GM21526 (cell line): ENCODE data around the gene TOPBP1.
"Not testable (repeated sequence)": the region's sequence is repeated elsewhere in the genome, so short reads cannot be mapped to it uniquely, and the experiment has no call there.

Experiments used
- ATAC-seq: cut with Tn5 transposase; IDR thresholded peaks from one replicate; pipeline ENCODE4 v1.9.1; 2021; ENCODE audit warnings: moderate library complexity; ENCODE audit not compliant: unreplicated experiment, low FRiP score

TOPBP1 gene

DNA sequence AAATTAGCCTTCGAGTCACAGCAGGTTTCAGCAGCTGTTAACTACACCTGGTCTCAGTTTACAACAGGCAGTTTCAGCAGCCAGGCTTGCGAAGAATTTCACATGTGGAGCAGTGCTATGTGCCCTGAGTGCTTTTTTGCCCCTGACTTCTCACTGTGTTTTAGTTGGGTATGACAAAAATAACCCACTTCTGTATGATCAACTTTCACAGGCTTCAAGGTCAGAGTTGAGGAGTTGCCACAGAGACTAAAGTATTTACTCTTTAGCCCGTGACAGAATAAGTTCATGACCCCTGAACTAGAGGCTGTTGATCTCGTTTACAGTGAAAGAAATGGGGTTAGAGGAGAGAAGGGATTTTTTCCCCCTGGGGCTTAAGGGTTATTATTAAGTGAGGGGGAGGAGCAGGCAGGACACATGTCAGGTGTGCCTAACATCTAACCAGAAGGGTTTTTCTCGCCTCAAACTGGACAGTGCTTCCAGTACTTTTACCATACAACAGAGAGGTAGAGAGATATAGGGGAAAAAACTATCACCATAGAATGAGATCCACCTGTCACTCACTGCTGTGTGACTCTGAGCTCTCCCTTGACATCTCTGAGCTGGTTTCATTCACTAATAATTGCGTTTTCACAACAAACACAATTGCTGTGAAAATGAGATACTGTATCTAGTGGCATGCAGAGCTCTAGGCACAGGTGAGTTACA is 14.0 kb upstream of the TOPBP1 start:
- ATAC-seq, result no peak

DNA sequence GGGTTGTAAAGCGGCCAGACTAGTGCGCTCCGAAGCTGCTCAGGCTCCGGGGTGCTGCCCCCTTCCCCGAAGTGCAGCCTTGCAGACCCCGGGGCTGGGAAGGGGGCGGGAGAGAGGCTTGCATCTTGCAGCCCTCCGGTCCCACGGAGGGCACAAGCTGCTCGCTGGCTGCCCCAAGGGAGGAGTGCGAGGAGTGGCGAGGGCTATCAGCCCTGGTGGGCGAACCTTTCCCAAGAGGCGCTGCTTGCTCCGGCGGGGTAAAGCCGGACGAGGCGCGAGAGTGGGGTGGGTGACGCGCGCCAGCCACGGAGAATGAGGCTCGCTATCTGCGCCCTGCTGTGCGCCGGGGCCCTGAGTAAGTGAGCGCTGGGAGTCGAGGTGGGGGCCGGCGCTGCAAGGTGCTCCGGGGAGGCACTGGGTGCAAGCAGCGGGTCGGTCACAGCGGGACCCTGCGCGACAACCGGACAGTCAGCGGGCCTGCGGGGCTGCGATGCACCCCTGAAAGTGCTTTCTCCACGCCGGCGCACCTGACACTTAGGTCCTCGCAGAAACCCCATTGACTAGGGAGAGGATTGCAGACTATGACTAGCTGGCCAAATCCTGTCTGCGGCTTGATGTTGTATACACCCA is 12.7 kb upstream of the TOPBP1 start:
- ATAC-seq, result no peak

- ATAC-seq, result no peak
Measured at GRCh38 chr3:133673746-133674145, 12.0 kb upstream of the TOPBP1 start.

DNA sequence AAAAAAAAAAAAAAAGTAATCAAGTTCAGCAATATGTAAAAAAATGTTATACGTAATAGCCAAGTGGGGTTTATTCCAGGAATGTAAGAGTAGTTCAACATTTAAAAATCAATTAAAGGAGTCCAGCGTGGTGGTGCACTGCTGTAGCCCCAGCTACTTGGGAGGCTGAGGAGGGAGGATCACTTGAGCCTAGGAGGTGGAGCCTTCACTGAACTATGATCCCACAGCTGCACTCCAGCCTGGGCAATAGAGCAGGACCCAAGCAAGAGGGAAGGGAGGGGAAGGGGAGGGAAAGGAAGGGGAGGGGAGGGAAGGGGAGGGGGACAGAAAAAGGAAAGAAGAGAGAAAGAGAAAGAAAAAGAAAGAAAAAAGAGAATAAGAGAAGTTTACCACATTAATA is 10.7 kb upstream of the TOPBP1 start:
- ATAC-seq, result no peak

DNA sequence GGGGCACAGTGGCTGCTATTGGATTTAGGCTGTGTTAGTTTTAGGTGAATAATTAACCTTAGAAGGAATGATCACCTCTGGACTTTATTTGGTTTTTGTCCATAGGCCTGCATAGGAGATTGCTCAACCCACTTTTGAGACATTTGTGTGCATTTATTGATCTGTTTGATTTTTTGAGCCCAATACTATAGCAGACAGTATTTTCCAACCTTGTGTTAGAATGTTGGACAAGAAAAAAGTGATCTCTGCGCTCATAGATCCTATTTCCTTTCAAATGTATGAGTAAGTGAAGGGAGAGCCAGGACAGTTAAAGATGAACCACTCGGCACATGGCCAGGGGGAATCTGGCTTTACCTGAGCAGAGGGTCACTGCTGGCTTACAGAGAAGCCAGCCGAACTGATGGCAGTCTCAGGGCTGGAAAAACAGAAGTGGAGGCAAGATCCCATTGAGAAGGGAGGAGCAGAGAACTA is 8.8 kb upstream of the TOPBP1 start:
- no peak for ATAC-seq

- ATAC-seq, result no peak
Measured at GRCh38 chr3:133669949-133670524, 8.3 kb upstream of the TOPBP1 start.

GRCh38 chr3:133667118-133667517 is 5.4 kb upstream of the TOPBP1 start:
- no peak for ATAC-seq

DNA sequence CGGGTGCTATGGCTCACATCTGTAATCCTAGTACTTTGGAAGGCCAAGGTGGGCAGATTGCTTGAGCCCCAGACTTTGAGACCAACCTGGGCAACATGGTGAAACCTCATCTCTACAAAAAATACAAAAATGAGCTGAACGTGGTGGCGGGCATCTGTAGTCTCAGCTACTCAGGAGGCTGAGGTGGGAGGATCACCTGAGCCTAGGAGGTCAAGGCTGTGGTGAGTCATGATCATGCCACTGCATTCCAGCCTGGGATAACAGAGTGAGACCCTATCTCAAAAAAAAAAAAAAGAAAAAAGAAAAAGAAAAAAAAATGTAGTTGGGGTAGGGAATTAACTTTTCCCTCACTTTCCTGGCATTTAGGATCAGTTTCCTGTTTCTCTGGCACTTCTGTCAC is 3.4 kb upstream of the TOPBP1 start:
- ATAC-seq, result not testable (repeated sequence)

DNA sequence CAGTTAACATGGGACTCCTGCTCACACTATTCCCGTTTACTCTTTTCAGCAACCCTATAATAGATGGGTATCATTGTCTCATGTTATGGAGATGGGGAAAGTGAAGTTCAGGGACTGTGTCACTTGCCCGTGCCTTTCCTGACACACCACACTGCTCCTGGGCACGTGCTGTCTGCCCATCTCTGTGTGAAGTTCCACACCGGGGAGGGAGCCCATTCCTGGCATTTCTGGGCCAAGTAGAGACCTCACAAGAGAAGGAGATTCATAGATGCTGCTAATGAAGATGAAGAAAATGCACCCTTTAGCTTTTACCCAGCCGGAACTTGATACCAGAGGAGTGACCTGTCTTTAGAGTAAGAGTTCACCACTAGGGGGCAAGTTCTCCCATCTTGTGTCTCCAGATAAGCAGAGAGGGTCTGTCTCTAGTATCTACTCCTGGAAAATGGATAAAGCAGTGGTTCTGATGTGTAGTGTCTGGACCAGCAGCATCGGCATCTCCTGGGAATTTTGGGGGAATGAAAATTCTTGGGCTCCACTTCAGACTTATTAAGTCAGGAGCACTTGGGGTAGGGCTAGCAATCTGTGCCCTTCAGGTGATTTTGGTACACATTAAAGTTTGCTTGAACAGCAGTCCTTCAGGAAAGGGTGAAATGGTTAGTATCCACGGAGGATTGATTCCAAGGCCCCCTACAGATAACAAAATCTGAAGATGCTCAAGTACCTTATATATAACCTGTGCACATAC is 2.0 kb upstream of the TOPBP1 start:
- peak; percentile 53 for ATAC-seq

DNA sequence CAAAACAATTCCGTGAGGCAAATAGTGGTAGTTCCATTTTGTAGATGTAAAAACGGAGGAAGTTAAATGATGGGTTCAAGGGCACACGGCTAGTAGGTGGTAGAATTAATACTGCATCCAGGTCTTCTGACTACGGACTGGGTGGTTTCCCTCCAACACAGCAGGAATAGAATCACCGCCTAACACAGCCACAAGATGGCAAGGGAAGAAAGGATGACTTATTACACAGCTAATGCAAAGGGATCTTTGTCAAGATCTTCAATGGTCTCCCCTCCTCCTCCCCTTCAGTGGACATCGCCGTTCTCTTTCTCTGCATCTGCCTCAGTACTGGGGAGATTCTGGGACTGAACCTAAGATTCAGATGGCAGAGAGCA is 524 bp upstream of the TOPBP1 start:
- ATAC-seq, result peak; percentile 40

GRCh38 chr3:133659806-133660205 is 1.9 kb downstream of the TOPBP1 start:
- no peak for ATAC-seq

DNA sequence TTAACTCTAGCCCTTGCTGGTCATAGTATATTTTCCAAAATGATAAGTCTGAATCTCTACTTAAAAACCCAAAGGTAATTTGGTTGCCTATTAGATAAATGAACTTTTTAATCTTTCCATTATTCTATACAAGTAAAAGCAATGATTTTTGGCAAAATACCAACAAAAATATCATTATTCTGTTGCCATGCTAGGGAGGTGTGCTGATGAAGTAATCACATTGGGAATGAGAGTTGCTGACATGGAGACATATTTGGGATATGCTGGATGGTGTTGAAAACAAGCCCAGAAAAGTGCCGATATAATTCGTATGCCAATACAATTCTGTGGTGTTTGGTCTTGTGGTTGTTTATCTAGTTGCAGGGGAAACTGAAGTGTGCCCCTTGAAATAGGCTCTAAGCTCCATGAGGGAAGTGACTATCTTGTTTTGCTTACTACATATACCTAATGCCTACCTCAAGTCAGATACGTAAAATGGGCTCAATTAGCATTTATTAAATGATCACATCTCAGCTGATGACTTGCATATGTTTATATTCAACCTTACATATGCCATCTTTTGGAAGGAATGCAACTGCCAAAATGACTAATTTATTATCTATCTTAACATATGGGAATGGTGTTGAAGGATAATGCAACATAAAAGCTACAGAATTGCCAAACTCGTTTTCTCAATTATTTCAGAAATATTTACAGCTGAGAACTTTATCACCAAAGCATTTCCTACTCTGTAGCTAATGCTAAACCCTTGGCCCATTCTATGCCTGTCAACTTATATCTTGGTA is 5.8 kb downstream of the TOPBP1 start:
- ATAC-seq, result no peak

GRCh38 chr3:133649486-133650068 is 12.2 kb downstream of the TOPBP1 start:
- no peak for ATAC-seq

DNA sequence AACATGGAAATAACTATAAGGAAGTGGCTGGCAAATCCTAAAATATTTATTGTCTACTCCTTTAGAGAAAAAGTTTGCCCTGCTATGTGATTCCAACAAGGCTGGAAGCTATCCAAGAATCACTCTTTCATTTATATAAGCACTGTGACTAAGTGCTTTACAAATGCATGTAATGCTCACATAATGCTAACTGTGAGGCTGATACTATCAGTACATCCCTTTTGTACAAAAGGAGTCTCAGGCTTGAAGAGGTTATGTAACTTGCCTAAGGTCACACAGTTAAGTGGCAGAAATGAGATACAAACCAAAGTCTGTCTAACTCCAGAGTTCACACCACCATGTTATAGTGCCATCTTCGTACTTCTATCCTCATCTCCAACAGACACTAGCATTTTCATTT is 17.0 kb downstream of the TOPBP1 start:
- ATAC-seq, result no peak

DNA sequence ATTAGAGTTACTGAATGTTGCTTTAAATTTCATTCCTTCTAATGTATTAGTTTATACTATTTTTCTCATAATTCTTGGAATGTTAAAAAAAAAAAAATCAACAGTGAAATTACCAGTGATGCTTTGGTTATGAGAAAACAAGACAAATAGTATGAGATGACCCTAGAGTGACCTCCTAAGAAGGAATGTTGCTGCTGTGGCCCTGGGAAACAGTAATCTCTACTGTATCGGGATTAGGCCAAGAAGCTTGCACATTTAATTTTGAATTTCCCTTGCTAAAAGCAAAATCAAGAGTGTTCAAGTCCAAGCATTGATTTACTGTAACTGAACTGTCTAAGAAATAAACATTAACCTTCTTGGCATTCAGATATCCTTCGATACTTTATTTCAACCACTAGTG is 18.1 kb downstream of the TOPBP1 start:
- no peak for ATAC-seq

GRCh38 chr3:133641254-133641653 is 20.5 kb downstream of the TOPBP1 start:
- ATAC-seq, result no peak

DNA sequence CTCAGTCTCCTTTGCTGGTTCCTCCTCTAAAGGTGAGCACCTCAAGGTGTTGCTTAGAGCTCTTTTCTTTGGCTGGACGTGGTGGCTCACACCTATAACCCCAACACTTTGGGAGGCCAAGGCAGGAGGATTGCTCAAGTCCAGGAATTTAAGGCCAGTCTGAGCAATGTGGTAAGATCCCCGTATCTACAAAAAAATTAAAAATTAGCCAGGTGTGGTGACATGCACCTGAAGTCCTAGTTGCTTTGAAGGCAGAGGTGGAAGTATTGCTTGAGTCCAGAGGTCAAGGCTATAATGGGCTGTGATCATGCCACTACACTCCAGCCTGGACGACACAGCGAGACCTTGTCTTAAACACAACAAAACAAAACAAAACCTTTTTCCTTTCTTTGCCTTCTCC is 28.3 kb downstream of the TOPBP1 start:
- ATAC-seq, result no peak

GRCh38 chr3:133629146-133629545 is 32.6 kb downstream of the TOPBP1 start:
- ATAC-seq, result no peak

GRCh38 chr3:133627789-133628188 is 34.0 kb downstream of the TOPBP1 start:
- no peak for ATAC-seq
